ENCODE measurements around the gene PPRC1.
A peak's percentile ranks its signal among the peaks of the same experiment; 100 is the strongest.
"Not testable (repeated sequence)": the region's sequence is repeated elsewhere in the genome, so short reads cannot be mapped to it uniquely, and the experiment has no call there.

Gene PPRC1

DNA sequence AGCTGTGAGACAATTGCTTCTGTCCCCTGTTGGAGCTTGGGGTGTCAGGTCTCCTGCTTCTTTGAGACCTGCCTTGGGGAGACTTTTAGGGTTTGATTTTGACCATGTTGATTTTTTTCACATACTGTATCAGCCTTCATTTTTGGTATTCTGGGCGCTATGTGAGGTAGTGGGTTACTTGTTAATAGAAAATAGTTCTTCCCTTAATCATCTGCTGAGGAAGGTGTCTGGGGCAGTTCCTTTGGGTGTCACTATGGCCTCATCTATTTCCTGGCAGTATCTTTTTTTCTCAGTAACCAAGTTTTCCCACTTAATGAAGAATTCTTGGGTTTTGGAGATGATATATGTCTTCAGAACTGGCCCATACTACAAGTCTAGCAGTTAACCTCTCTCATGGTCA lies 14.7 kb downstream of the PPRC1 start:
- DNase-seq = no peak

DNA sequence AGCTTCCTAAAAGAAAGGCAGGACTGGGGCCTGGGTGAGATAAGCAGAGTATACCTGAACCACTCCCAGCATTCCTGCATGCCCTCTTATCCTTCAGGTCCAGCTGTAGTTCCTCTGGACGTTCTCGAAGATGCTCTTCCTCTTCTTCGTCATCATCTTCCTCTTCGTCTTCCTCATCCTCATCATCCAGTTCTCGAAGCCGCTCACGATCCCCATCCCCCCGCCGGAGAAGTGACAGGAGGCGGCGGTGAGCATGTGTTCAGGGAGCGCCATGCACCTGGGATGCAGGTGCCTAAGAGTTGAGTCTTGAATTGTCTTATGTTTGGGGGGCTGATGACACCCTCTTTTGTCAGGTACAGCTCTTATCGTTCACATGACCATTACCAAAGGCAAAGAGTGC lies 15.4 kb downstream of the PPRC1 start:
- DNase-seq = no peak

DNA sequence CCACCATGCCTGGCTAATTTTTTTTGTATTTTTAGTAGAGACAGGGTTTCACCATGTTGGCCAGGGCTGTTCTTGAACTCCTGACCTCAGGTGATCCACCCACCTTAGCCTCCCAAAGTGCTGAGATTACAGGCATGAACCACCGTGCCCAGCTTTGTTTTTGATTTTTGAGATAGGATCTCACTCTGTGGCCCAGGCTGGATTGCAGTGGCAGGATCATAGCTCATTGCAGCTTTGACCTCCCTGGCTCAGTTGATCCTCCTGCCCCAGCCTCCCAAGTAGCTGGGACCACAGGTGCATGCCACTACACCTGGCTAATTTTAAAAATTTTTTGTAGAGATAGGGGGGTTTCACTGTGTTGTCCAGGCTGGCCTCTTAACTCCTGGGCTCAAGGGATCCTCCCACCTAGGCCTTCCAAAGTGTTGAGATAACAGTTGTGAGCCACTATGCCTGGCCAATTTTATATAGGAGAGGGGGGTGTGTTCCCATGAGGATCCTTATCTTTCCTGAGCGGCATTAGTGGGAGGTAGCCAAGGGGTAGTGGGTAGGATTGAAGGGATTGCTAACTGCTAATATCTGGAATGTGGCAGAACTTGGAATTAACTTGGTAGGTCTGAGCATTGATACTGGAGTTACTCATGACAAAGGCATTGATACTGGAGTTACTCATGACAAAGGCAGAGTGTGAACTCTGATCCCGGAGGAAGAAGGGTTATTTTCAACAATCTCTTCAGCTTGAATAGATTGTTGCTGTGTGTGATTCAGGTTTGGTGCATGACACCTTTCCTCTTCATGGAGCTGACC lies 18.3 kb downstream of the PPRC1 start:
- no peak for DNase-seq

DNA sequence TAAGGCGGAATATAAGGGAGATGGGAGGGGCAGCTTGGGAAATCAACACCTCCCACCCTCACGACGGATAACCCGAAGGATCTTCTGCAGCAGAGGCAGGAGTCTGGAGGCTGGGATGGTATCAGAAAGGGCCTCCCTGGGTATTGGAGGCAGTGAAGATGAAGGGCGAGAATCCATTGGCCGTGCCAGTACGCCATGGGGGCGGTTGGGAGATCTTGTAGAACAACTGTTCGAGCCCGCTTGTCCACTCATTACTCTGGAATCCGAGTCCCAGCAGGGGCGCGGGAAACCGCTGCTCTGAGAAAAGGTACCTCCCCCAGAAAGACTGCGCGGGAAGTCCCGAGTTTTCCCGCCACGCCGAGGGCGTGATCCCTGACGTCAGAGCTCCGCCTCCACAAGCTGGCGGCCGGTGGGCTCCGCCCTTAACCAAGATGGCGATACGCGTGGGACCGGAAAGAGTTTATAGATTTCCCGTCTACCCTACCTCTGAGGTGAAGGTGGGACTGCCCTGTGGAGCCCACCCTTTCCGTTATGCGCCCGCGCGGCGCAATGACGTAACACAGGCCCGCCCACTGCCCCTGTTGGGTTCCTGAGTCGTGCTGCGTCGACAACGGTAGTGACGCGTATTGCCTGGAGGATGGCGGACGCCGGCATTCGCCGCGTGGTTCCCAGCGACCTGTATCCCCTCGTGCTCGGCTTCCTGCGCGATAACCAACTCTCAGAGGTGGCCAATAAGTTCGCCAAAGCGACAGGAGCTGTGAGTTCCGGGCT lies 19.1 kb downstream of the PPRC1 start, which contains the start of gene NOLC1:
NOLC1 (plus strand) TSS at position 616 of the 771 bp plus-strand sequence; CDS start at position 638, 22 bp downstream.
- peak; percentile 97 to 99 (median 98) for DNase-seq

DNA sequence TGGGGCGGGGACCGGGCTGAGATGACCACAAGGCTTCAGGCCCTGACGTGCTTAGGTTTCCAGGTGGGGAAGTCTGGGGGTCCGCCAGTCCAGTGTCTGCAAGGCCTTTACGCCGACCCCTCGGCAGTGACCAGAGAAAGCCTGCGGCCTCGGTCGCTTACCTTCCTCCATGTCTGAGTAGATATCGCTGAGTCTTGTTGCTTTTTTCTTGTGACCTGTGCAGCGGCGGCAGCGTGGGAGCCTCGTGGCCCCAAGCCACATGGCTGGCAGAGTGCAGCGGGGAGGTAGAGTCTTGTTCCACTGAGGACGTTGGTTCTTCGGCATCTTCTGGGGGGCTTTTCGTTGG lies 19.7 kb downstream of the PPRC1 start:
- DNase-seq = peak in 1 of 4 experiments; percentile 48

DNA sequence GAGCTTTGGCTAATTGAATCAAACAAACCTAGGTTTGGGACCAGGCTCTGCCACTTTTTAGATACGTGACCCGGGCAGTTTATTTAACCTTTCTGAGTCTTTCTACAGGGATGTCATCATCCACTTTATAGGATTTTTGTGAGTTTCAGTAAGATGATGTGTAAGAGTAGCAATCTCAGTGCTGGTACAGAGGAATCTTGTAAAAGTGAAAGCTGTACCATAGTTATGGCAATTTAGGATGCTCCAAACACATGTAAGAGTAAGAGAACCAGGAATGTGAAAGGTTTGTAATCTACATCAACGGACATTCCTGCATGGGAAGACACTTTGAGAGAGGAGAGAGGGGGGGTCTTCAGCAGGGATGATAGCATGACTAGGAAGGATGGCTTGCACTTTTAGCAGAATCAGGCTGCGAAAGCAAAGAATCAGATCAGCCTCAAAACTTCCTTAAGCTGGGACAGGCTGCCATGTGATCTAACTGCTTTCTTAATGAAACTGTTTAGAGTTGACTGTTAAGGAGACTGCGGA lies 20.3 kb downstream of the PPRC1 start:
- no peak for DNase-seq

DNA sequence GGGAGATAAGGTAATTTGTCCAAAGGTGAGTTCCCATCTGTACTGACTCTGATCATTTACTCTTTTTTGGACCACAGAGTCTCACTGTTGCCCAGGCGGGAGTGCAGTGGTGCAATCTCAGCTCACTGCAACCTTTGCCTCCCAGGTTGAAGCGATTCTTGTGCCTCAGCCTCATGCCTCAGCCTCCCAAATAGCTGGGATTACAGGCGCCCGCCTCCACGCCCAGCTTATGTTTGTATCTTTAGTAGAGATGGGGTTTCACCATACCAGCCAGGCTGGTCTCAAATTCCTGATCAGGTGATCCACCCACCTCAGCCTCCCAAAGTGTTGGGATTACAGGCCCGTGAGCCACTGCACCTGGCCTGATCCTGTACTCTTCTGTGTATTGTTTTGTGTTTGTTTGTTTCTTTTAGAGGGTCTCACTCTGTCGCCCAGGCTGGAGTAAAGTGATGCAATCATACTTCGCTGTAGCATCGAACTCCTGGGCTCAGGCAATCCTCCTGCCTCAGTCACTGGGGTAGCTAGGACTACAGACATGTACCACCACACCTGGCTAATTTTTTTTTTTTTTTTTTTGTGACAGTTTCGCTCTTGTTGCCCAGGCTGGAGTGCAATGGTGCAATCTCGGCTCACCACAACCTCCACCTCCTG lies 21.8 kb downstream of the PPRC1 start:
- DNase-seq = no peak

DNA sequence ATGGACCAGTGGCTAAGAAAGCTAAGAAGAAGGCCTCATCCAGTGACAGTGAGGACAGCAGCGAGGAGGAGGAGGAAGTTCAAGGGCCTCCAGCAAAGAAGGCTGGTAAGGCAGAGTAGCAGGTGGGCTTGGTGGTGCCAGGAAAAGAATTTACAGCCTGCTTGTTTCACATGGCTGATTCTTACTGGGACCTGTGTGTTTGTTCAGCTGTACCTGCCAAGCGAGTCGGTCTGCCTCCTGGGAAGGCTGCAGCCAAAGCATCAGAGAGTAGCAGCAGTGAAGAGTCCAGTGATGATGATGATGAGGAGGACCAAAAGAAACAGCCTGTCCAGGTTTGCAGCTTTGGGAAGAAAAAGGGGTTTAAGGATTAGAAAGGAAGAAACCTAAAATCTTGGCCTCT lies 24.4 kb downstream of the PPRC1 start:
- no peak for DNase-seq

DNA sequence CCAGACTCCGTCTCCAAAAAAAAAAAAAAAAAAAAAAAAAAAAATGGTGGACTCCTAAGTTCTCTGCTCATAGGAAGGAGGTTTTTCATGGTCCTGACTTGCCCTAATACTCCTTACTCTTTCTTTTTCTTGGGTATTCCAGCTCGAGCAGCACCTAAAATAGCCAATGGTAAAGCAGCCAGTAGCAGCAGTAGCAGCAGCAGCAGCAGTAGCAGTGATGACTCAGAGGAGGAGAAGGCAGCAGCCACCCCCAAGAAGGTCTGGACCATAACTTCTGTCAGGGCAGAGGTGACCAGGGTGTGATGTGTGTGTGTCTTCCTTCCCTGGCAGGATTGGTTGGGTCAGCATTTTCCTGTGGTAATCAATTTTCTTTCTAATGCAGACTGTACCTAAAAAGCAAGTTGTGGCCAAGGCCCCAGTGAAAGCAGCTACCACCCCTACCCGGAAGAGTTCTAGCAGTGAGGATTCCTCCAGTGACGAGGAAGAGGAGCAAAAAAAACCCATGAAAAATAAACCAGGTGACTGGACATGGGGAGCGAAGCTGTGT lies 26.3 kb downstream of the PPRC1 start:
- no peak for DNase-seq

DNA sequence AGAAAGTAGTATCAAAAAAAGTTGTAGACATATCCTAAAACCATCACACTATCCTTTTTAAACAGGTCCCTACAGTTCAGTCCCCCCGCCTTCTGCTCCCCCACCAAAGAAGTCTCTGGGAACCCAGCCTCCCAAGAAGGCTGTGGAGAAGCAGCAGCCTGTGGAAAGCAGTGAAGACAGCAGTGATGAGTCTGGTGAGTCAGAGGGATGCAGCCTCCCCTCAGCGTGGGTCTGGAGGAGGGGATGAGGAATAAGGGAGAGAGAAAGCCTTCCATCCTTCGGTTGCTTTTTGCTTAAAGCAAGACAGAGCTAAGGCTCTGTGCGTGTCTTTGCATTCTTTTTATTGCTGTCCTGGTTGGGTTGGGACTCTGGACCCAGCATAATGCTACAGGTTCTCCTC lies 27.0 kb downstream of the PPRC1 start:
- DNase-seq = no peak

DNA sequence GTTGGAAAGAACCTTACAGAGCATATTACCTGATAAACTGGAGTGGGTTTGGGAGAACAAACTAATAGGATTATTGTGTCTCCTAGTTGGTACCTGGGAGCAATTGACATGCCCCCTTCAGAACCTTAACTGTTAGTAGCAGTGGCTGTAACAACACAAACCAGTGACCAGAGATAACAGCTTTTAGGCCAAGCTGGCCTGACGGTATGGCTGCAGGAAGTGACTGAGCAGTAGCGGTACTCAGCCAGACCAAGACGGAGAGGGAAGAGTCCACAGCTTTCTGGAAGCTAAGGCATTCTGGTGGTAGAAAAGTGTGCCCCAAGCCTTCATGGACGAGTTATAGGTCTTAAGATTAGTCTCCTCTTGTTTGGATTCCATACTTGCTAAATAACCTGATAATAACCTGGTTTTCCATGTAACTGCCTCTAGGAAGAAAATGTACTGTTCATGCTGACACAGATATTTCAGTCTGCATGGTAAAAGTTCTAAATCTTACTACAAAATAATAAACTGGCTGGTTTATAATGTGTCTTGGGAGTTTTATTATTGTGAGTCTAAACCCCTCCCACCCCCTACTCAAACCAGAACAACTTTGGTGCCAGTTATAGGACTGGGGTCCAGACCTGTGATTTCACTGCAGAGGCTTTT lies 30.6 kb downstream of the PPRC1 start:
- no peak for DNase-seq

DNA sequence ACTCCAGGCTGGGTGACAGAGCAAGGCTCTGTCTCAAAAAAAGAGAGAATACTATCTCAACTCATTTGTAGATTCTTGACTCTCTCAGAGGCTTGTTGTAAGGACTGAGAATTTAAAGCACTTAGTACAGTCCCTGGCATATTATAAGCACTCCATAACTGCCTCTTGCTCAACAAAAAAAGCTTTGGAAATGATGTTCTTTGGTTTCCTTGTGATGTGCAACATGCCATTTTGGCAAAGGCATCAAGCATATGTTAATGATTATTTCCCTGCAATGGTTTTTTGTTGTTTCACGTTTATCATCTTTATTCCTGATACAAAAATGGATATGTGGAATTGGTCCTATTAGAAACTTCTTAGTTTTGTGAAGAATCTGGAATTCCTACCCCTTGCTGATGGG lies 35.0 kb downstream of the PPRC1 start:
- DNase-seq = no peak

DNA sequence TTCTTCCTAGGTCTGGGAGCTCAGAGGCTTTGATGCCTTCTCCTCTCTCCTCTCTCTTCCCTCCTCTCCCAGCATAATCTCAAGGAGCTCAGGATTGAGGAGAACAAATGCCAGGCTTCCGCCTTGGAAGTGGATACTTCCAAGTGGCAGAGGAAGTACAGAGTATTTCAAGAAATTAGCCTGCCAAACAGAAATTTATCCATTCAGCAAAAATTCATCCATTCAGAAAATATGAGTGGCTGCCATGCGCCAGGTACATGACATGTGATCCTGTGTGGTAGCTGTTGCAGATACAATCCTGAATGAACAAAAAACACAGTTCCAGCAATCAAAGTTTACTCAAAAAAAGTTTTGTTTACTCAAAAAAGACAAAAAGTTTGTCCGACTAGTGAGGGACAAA lies 37.8 kb downstream of the PPRC1 start:
- DNase-seq = no peak

DNA sequence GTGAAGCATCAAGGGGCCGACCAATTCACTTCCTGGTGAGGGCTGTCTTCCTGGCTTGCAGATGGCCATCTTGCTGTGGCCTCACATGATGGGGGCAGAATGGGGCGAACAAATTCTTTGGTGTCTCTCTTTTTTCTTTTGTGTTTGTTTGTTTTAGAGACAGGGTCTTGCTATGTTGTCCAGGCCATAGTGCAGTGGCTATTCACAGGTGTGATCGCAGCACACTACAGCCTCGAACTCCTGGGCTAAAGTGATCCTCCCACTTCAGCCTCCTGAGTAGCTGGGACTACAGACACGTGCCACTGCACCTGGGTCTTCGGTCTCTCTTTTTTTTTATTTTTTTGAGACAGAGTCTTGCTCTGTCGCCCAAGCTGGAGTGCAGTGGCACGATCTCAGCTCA lies 39.4 kb downstream of the PPRC1 start:
- no peak for DNase-seq

DNA sequence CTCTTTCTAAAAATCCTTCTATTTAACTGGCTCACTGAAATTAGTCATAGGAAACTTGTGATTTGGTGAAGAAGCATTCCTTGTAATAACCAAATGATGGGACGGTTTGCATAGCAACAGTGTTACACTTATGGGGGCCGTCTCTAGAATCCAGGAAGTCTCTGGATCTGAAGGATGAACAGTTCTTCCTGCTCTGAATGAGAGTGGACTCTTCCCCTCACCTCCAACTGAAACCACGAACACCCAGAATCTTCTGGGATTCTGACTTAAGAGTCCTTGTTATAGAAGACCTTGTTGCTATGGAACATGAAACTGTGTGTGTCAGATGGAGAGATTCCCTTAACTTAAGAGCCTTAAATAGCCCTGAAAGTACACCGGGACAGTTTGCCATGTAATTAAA lies 42.6 kb downstream of the PPRC1 start:
- no peak for DNase-seq

DNA sequence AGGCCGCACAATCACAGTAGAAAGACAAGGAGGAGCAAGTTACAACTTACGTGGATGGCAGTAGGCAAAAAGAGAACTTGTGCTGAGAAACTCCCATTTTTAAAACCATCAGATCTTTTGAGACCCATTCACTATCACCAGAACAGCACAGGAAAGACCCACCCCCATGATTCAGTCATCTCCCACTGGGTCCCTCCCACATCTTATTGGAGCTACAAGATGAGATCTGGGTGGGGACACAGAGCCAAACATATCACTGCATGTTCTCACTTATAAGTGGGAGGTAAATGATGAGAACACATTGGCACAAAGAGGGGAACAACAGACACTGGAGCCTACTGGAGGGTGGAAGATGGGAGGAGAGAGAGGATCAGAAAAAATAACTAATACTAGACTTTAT lies 51.8 kb downstream of the PPRC1 start:
- DNase-seq = no peak

DNA sequence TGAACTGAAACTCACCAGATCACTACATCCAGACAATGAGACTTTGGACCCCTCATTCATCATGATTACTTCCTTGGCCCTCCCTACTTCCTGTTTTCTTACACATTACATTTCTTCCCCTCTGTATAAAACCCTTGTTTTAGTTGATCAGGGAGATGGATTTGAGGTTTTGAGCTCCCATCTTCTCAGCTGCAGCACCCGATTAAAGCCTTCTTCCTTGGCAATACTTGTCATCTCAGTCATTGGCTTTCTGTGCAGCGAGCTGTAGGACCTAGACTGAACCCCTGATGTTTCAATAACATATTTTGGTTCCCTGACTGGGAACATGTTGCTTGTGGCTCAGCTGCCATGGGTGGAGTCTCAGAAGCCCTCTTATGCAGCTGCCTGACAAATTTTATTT lies 52.4 kb downstream of the PPRC1 start:
- DNase-seq = no peak

DNA sequence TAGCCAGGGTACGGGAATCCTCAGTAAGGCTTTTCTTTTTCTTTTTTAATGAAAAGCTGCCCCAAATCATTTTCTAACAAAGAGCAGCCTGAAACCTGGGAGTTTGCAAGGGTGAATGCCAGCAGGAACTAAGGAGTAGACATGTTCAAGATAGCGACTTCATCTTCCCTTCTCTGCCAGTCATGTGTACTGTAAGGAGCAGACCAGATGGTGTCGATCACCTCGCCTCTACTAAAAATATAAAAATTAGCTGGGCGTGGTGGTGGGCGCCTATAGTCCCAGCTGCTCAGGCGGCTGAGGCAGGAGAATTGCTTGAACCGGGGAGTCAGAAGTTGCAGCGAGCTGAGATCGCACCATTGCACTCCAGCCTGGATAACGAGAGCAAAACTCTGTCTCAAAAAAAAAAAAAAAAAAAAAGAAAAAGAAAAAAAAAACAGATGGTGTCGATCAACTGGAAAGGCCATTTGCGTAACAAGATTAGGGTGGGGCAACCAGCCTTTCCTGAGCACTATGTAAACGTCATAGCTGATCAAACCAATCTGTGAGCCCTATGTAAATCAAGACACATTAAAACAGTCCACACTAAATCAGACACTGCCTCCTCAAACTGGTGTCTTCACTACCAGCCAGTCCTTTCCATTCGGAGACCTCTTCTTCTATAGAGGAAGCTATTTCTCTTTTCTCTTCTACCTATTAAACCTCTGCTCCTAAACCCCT lies 53.1 kb downstream of the PPRC1 start:
- no peak for DNase-seq

DNA sequence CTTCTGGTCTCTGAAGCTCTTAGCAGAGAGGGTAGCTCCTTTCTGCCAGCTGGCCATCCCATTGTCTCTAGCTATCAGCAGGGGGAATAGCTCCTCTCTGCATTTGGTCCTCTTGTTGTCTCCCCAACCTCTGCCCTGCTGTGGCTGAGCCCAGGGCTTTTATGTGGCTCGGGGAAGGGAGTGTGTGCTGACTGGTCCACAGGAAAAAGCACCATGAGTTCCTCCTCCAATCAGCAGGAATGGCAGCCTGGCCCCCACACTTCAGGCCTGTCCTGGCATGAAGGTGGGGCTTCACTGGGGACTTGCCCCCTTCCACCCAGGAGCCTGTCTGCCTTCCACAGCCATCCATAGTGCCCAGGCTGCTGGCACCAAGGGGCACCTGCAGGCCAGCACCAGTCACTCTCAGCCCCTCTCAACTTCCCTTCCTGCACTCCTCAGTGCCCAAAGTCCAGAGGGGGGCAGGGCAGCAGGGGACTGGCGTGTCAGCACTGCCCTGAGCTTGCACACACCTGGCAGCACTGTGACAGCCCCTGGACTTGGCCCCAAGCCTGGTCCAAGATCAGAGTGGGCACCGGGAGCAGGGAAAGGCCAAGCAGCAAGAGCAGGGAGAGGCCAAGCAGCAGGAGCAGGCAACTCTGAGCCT lies 55.6 kb downstream of the PPRC1 start:
- DNase-seq = no peak

DNA sequence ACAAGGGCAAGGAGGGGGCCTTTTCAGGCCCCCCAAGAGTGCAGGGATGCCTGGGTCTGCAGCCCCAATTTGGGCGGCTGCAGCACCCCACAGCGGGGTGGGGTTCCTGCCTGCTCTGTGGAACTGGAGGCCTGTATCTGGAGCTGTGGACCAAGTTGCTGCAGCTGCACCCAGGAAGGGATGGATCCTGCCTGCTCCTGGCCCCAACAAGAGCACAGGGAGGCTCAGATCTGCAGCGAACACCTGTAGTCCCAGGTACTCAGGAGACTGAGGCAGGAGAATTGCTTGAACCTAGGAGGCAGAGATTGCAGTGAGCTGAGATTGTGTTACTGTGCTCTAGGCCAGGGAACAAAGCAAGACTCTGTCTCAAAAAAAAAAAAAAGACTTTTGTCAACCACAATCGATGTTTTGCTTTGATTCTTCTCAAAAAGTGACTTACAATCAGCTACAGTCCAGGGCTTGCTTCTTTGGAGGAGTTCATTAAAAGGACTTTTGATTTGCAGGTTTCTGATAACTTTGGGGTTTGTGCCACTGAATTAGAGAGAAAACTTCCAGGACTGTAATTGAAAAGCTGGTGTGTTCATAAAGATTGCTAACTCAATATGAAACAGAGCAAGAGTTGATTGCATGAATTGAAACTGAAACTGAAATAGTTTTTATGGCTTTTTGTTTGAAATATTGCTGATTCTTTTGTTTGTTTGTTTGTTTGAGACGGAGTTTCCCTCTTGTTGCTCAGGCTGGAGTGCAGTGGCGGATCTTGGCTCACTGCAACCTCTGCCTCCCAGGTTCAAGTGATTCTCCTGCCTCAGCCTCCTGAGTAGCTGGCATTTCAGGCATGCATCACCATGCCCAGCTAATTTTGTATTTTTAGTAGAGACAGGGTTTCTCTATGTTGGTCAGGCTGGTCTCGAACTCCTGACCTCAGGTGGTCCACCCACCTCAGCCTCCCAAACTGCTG lies 56.4 kb downstream of the PPRC1 start:
- not testable (repeated sequence) for DNase-seq

Measured in activated CD4-positive, CD25-positive, alpha-beta regulatory T cell (primary cell).